GM12873 (cell line): ENCODE results near the gene EXOC6B.

Source experiments
- CTCF ChIP-seq: IDR thresholded peaks from 2 replicates; pipeline ENCODE4 v1.5.1; 2012; ENCODE audit warnings: low read depth, mild to moderate bottlenecking, moderate library complexity, low read length, control low read depth; ENCODE audit not compliant: insufficient read depth; ENCODE audit errors: missing control alignments

Gene EXOC6B

GRCh38 chr2:72803626-72804320 lies 22.1 kb downstream of the EXOC6B start:
- no peak for TF ChIP-seq CTCF

GRCh38 chr2:72803151-72803550 lies 22.7 kb downstream of the EXOC6B start:
- TF ChIP-seq CTCF: no peak

- no peak for TF ChIP-seq CTCF
Observed at GRCh38 chr2:72800492-72800891, 25.3 kb downstream of the EXOC6B start.

- no peak for TF ChIP-seq CTCF
Observed at GRCh38 chr2:72797740-72798139, 28.1 kb downstream of the EXOC6B start.

GRCh38 chr2:72796766-72797165 lies 29.1 kb downstream of the EXOC6B start:
- TF ChIP-seq CTCF: no peak

GRCh38 chr2:72794572-72794971 lies 31.3 kb downstream of the EXOC6B start:
- no peak for TF ChIP-seq CTCF

- TF ChIP-seq CTCF: no peak
Observed at GRCh38 chr2:72793798-72794440, 31.9 kb downstream of the EXOC6B start.
